HG03439 (cell line): Measurements from ENCODE around the gene PORCN.

Source experiments
- ATAC-seq: cut with Tn5 transposase; IDR thresholded peaks from one replicate; pipeline ENCODE4 v1.9.1; 2021; ENCODE audit warnings: mild to moderate bottlenecking, moderate library complexity; ENCODE audit not compliant: unreplicated experiment

Gene PORCN

DNA sequence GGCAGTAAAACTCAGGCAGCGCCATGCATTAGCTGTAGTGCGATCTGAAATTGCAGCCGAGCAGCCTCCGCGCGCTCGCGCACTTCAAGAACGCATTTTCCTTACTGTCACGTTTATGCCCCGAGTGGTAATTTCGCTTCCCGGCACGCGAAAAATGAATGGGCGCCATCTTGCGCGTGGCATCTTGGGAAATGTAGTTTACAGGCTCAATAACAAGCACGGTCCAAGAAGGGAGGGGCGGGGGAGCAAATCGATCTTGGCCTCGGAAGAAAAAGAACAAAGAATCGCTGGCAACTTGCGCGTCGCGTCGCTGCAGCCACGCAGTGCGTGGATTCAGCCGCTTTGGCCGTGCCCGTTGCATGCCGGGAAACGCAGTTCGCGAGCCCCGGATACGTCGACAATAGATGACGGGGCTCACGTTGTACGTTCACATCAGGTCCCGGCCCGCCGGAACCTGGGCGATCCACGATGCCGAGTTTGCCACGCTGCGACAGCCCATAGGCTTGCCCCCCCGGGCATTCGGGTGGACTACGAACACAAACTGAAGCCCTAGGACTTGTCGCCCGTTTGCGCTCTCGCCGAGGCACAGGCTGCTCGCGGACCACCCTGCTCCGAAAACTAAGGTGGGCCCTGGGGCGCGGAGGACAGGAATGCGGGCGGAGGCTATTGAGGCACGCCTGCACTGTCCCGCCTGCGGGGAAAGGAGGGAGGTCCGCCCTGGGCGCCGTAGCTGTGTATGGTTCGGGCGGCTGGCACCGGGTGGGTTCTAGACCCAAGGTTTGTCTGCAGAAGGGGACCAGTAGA is 32.8 kb upstream of the PORCN start, which contains the start of gene FTSJ1:
Gene FTSJ1 (plus strand): TSS at position 426 of the 804 bp plus-strand sequence. CDS start 1,849 bp downstream, outside the sequence.
- ATAC-seq: peak; percentile 87

DNA sequence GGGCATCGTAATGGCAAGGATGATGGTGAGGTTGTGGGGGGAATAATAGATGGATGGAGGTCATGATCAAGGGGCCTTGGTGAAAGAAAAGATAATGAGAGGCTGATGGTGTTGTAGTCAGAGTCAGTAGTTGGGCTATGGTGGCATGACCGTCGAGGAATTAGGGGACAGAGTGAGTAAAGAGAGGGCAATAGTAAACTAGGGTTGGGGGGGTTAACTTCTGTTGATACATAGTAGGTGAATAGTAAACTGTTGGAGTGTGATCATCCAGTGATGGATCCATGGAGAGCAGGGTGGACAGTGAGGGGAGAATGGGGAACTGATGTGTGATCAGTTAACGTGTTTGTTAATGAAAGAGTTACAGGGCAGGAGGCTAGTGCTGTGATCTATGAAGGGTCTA is 31.9 kb upstream of the PORCN start:
- no peak for ATAC-seq

GRCh38 chrX:48477960-48478755 is 30.6 kb upstream of the PORCN start:
- no peak for ATAC-seq

DNA sequence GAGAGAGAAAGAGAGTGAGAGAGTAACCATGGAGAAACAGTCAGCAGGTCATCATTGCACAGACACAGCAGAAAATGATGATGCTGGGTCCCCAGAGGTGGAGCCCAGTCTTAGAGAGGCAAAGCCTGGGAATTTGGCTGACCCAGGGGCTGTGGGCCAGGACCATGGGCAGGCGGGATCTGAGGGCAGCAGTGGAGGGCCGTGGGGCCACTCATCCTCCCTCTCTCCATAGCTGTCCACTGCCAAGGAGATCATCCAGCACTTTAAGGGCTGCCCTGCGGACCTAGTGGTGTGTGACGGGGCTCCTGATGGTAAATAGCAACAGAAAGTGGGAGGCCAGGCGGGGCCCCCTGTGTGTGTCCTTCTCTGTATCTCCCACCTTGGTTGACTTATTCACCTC is 30.0 kb upstream of the PORCN start:
- ATAC-seq: no peak

GRCh38 chrX:48480142-48480541 is 28.6 kb upstream of the PORCN start:
- ATAC-seq: no peak

DNA sequence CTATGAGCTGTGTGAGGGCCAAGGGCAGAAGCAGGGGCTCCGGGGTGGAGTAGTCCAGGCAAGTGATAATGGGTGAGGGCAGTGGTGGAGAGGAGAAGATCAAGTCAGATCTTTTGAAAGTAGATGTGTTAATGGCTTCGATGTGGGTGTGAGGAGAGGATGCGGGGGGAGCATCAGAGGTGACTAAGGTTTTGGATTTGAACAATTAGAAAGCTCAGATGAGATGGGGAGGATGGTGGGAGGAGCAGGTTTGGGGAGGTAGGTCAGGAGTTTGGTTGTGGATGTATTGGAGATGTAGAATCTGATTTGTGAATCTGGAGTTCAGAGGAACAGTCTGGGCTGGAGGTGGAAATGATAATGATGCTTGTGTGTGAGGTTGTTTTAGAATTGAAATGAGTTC is 28.2 kb upstream of the PORCN start:
- no peak for ATAC-seq

DNA sequence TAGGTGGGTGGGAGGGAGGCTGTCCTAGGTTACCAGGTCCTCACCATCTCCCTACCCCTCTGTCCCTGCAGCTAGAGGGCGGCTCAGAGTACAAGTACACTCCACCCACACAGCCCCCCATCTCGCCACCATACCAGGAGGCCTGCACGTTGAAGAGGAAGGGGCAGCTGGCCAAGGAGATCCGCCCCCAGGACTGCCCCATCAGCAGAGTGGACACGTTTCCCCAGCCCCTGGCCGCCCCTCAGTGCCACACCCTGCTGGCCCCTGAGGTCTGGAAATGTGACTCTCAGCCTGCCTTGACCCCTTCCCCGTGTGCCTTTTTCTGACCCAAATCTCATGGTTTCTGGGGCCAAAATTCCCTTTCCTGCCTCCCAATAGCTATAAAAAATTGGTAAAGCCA is 26.3 kb upstream of the PORCN start:
- no peak for ATAC-seq

DNA sequence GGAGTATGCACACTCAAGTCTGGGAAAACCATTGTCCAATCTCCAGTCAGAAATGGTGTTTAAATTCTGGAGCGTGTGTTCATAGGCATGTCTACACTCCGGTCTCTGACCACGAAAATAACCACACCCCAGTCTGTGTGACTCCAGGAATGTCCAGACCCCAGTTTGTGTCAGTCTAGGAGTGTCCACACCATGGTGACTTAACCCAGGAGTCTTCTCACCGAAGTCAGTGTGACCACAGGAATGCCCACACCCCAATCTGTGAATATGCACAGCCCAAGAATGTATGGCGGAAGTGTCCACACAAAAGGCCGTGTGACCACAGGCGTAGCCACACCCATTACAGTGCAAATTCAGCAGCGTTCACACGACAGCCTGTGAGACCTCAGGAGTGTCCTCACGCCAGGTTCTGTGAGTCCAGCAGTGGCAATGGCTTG is 21.4 kb upstream of the PORCN start:
- no peak for ATAC-seq

DNA sequence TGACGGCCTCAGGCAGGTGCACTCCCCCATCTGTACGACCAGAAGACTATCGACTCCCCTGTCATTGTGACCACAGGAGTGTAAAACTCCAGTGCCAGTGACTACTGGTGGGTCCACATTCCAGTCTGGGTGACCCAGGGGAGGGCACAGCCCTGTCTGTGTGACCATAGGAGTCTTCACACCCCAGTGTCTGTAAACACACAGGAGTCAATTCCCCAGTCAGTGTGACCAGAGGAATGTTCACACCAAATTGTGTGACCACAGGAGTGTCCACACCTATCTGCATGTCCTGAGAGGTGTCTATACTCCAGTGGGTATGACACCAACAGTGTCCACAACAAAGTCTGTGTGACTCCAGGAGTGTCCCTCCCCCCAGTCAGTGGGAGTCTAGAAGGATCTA is 20.8 kb upstream of the PORCN start:
- no peak for ATAC-seq

DNA sequence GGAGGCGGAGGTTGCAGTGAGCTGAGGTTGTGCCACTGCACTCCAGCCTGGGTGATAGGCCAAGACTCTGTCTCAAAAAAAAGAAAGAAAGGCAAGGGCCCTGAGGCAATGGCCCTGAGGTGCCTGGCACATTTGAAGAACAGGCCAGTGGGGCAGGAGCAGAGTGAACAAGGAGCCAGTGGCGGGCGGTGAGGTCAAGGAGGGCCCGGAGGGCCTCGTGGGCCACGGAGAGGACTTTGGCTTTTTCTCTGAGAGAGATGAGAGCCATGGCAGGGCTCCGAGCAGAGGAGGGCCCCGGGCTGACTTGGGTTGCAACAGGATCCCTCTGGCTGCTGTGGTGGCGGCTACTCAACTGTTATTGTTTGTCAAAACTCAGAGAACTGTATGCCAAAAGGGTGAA is 19.5 kb upstream of the PORCN start:
- no peak for ATAC-seq

DNA sequence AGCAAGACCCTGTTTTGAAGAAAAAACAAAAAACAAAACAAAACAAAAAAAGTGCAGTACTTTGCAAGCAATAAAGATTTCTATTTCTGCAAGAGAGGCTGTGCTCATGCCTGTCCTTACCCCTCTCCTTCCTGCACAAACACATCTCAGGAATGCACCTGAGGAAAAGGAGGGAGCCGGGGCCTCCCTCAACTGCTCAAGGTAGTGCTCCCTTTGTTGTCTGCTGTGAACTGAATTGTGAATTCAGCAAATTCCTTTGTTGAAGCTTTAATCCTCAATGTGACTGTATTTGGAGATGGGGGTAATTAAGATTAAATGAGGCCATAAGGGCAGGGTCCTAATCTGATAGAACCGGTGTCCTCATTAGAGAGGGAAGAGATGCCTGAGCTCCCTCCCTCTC is 18.9 kb upstream of the PORCN start:
- no peak for ATAC-seq

DNA sequence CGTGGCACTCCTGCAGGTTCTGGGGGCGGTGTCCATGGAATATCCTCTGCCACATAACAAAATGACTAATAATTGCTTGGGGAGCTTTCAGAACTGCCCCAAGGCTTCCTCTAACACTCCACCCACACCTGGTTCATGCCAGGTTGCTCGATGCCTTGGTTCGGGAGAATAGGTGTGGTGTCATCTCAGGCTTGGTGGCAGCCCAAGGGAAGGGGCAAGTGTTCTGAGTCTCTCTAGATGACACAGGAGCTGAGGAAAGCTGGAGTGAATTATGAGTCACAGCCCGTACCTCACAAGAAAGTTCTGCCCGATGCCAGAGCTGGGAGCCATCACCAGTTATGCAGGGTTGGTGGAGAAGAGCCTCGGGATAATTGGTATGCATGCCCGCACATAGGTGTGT is 18.1 kb upstream of the PORCN start:
- ATAC-seq: no peak

DNA sequence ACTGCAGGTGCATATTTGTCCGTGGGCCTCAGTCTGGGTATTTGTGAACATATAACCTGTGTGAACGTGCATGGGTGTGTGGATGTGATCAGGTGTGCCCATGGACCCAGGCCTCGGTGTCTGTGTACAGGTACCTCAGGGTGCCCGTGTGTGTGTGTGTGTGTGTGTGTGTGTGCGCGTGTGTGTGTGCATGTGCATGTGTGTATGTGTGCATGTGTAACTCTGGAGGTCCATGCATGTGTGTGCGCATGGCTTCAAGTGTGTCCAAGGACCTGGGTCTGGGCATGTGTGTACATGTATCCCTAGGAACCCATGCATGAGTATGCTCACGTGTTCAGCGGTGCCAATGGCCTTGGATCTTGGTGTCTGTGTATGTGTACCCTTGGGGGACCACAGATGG is 17.0 kb upstream of the PORCN start:
- no peak for ATAC-seq

DNA sequence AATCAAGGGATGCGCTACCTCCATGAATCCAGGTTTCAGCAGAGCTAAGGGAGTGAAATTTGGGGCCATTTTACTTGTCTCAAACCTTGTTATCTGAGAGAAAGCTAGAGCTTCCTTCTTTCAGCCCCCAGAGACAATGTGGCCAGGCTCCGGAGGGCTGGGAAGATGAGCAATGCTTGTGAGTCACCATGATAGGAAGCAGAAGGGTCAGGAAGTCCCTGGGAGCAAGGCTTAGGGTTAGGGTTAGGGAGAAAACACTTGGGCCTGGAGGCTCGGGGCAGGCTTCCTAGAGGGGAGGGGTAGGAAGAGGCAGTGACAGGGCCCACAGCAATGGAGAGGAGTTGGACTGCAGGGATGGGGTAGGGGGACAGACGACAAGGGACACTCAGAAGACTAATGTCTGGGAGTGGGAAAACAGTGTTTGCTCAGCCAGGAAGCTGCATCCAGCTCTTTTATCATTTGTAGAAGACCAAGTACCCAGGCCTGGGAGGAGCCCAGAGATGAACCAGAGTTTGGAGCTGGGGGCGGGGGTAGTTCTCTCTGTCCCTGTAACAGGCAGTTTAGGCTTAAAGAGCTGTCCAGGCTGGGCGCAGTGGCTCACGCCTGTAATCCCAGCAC is 16.4 kb upstream of the PORCN start:
- ATAC-seq: no peak

- ATAC-seq: no peak
Measured at GRCh38 chrX:48493890-48494364, 14.9 kb upstream of the PORCN start.

DNA sequence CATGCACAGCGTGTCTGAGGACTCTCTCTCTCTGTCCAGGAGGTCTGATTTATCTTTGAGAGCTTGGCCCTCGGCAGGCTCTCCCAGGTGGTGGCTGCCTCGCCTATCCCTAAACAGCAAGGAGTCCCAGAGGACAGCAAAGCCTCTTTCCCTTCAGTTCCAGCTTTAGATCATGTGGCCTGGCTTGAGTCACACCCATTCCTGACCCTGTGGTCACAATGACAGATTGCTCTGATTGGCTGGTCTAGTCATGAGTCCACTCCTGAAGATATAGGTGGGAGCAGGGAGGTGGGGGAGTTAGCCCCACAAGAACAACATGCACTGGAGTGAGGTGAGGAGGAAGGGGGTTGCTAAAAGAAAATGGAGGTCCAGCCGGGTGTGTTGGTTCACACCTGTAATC is 12.1 kb upstream of the PORCN start:
- ATAC-seq: no peak

DNA sequence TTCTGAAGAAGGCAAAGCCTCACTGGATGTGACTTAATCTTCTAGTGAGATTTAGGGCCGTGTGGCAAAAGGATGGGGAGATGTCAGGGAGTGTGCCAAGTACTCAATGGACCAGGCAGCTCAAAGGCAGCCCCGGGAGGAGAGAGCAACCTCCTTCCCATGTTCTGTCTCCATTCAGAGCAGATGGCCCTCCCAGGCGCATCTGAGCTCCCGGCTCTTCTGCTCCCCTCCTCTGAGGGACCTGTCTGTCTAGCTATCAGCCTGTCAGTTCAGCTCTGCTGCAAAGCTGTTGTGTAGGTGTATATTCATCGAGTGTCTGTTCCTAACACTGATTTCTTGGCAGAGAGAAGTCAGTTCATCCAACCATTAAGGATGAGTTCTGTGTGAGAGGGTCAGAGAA is 10.9 kb upstream of the PORCN start:
- no peak for ATAC-seq

DNA sequence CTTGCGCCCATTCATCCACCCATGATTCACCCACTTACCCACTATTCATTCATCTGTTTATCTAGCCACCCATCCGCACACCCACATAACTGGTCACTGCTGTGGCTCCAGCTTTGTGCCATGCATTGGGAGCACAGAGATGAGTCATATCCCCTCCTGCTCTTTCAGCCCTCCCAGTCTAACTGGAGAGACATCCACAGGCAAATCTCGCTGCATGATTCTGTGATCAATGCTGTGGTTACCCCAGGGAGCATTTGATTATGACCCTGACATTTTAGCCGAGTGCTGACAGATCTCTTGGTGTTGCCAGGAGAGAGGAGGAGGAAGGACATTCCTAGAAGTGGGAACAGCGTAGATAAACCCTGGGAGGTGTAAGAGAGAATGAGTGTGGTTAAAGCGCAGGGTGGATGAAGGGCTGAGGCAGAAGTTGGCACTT is 10.4 kb upstream of the PORCN start:
- no peak for ATAC-seq

- ATAC-seq: no peak
Measured at GRCh38 chrX:48504261-48504660, 4.5 kb upstream of the PORCN start.

DNA sequence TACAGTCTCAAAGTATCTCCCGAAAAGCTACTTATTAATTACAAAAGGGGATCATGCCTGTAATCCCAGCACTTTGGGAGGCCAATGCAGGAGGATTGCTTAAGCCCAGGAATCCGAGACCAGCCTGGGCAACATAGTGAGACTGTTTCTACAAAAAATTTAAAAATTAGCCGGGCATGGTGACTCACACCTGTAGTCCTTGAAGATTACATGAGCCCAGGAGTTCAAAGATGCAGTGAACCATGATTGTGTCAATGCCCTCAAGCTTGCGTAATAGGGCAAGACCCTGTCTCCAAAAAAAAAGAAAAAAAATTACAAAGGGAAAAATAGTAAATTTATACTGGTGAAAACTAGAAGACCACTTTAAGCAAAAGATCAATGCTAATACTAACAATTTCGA is 3.3 kb upstream of the PORCN start:
- ATAC-seq: no peak

DNA sequence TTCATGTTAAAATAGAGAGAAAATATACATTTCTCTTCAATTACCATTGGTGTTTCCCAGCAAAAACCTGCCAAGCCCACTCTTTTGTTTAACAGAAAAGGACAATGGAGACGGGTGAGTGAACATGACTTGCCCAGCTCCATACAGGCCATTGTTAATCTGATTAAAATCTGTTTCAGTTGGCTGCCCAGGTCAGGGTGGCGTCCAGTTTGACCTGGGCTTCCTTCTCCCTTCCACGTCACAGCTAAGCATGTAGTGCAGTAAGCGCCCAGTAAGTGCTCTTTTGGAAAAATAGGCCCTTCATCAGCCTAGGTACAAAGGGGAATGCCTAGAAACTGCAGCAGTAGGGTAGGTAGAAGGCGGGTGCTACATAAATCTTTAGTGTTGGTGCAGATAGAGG is 1.5 kb upstream of the PORCN start:
- ATAC-seq: no peak

- no peak for ATAC-seq
Measured at GRCh38 chrX:48509245-48509590, 426 bp downstream of the PORCN start.
